AG04449 (cell line): ENCODE measurements around the gene CLMP.
A peak's percentile ranks its signal among the peaks of the same experiment; 100 is the strongest.

ENCODE experiments used
- CTCF ChIA-PET: fragments of 350-600 bp; formaldehyde crosslinking; extraction: SDS; loops from one replicate; lab custom pipeline; 2021; ENCODE audit warnings: antibody characterized with exemption; lab: Yijun Ruan, JAX
- POLR2A ChIA-PET: fragments of 400-600, 350-600 bp; formaldehyde crosslinking; extraction: SDS; loops from one replicate; lab custom pipeline; 2020; ENCODE audit warnings: antibody characterized with exemption, inconsistent platforms; lab: Yijun Ruan, JAX
- DNase-seq: peaks from one replicate; pipeline ENCODE4 v3.0.0-alpha.2; 2010; ENCODE audit warnings: low read depth, low spot score
- H3K4me3 ChIP-seq: 2 replicates; pipeline ENCODE4 v1.5.1; 2011; ENCODE audit warnings: low read depth, mild to moderate bottlenecking, control low read depth, low read length
- CTCF ChIP-seq: IDR thresholded peaks from one replicate; pipeline ENCODE4 v1.5.1; 2011; ENCODE audit warnings: mild to moderate bottlenecking, moderate library complexity, low read length, control low read depth, inconsistent platforms; ENCODE audit not compliant: insufficient read depth; ENCODE audit errors: missing control alignments

CLMP gene

GRCh38 chr11:123180166-123180565, 14.9 kb downstream of the CLMP start:
- TF ChIP-seq CTCF, result no peak
- ChIA-PET POLR2A (interaction anchor here (1.4 kb wide), 2 partner anchors 8 to 118 kb away, joined by 3 to 6 read pairs; partner anchors contain the start of gene HSPA8), CTCF (interaction anchor here (1.2 to 3.1 kb wide), 6 partner anchors 9 to 81 kb away, joined by 3 to 16 read pairs (median 4); no protein-coding TSS in a partner anchor)
- no peak for DNase-seq
- H3K4me3 ChIP-seq, result no peak overlapping the region

- ChIA-PET POLR2A (interaction anchor here (1.4 kb wide), 1 partner anchor 9 kb away, joined by 6 read pairs; no protein-coding TSS in a partner anchor), CTCF (interaction anchor here (0.8 to 3.1 kb wide), 7 partner anchors 9 to 124 kb away, joined by 3 to 16 read pairs (median 3); no protein-coding TSS in a partner anchor)
- H3K4me3 ChIP-seq, result no peak overlapping the region
- TF ChIP-seq CTCF, result no peak
- DNase-seq, result no peak
Measured at GRCh38 chr11:123179586-123179985, 15.5 kb downstream of the CLMP start.

DNA sequence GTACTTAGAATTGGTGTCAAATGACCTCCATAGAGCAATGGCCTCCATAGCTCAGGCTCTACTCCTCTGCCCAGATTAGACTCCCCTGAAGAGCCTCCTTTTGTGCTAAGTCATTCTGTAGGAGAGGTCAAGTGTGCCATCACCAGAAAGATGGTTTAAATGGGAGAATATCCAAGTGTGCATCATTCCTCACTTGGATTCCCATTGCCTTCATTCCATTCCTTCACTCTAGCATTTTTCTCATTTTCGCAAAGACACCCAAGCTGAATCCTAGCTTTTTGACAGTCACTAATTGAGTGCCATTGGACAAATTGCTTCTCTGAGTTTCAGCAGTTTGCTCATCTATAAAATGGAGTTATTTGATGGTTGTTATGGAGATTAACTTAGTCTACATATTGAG, 16.9 kb downstream of the CLMP start:
- TF ChIP-seq CTCF, result no peak
- POLR2A ChIA-PET, result no interaction called here
- H3K4me3 ChIP-seq, result no peak overlapping the region
- CTCF ChIA-PET, result interaction anchor here (0.9 to 1.3 kb wide), 2 partner anchors 14 to 67 kb away, joined by 3 to 5 read pairs; no protein-coding TSS in a partner anchor
- DNase-seq, result no peak

GRCh38 chr11:123176785-123177184, 18.3 kb downstream of the CLMP start:
- CTCF ChIA-PET, result interaction anchor here (0.9 to 3.4 kb wide), 7 partner anchors 8 to 85 kb away, joined by 3 to 16 read pairs (median 4); no protein-coding TSS in a partner anchor
- POLR2A ChIA-PET, result interaction anchor here (1.3 kb wide), 2 partner anchors 13 to 115 kb away, joined by 3 to 4 read pairs; partner anchors contain the start of gene HSPA8
- no peak overlapping the region for H3K4me3 ChIP-seq
- no peak for TF ChIP-seq CTCF
- DNase-seq, result no peak

- CTCF ChIA-PET, result interaction anchor here (0.7 to 3.4 kb wide), 11 partner anchors 8 to 91 kb away, joined by 3 to 22 read pairs (median 4); no protein-coding TSS in a partner anchor
- TF ChIP-seq CTCF, result no peak
- DNase-seq, result peak; percentile 98
- no peak overlapping the region for H3K4me3 ChIP-seq
- POLR2A ChIA-PET, result interaction anchor here (0.6 to 2.8 kb wide), 11 partner anchors 10 to 112 kb away, joined by 3 to 24 read pairs (median 4); partner anchors contain the start of genes CLMP and HSPA8
Measured at GRCh38 chr11:123174196-123175183, 20.6 kb downstream of the CLMP start.
